A549 (cell line): ENCODE data around the gene RIF1.

Experiments used
- BHLHE40 ChIP-seq: IDR thresholded peaks from 2 replicates; pipeline ENCODE4 v1.6.1; 2012; ENCODE audit warnings: low read depth, low read length, inconsistent platforms
- CHD2 ChIP-seq: fragments of 150-350 bp; IDR thresholded peaks from 2 replicates; pipeline ENCODE4 v1.6.1; 2014; ENCODE audit warnings: low read length; ENCODE audit not compliant: partially characterized antibody
- CHD4 ChIP-seq: fragments of 200-600 bp; sonication (generic); IDR thresholded peaks from 2 replicates; pipeline ENCODE4 v1.6.1; 2016; ENCODE audit warnings: antibody characterized with exemption, mild to moderate bottlenecking, borderline replicate concordance
- ESRRA ChIP-seq: fragments of 150-350 bp; IDR thresholded peaks from 2 replicates; pipeline ENCODE4 v1.6.1; 2014; ENCODE audit warnings: mild to moderate bottlenecking, low read length, borderline replicate concordance
- NPAS2 ChIP-seq: fragments of 250-450 bp; sonication (Bioruptor Pico); IDR thresholded peaks from 2 replicates; pipeline ENCODE4 v1.8.0; 2022; ENCODE audit warnings: mild to moderate bottlenecking, moderate library complexity, borderline replicate concordance
- POLR2A ChIP-seq: IDR thresholded peaks from 2 replicates; pipeline ENCODE4 v1.6.1; 2012; ENCODE audit warnings: mild to moderate bottlenecking, low read length
- TF ChIP-seq, protein P1 (sequence below): fragments of >200 bp; sonication (Bioruptor Twin); formaldehyde crosslinking; IDR thresholded peaks from 3 replicates; pipeline ENCODE4 v1.5.1; 2016

DNA sequence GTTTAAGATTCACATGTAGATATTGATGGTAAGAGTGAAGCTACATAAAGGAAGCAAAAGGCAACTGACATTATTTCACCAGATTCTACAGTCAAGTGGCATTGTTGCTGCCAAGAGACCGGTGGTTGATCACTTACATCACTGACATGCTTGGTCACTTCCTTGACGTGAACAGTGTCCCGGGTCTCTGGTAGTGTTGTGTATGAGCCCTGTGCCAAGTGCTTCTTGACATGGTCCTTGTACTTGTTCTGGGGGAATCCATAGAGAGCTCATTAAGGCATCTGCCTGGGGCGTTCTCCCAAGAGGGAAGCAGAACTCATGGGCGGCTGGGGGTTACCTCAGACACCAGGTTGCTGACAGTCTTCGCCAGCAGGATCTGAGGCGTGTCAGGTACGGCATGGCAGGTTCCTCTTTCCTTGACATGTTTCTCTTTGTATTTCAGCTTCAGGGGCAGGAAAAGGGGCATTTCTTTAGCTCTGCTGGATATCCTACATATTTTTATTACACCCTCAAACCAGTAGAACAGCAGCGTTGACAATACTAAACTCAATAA, 116.2 kb downstream of the RIF1 start:
- TF ChIP-seq NPAS2 (CRISPR knock-in tag) = no peak
- TF ChIP-seq, protein P1, sequence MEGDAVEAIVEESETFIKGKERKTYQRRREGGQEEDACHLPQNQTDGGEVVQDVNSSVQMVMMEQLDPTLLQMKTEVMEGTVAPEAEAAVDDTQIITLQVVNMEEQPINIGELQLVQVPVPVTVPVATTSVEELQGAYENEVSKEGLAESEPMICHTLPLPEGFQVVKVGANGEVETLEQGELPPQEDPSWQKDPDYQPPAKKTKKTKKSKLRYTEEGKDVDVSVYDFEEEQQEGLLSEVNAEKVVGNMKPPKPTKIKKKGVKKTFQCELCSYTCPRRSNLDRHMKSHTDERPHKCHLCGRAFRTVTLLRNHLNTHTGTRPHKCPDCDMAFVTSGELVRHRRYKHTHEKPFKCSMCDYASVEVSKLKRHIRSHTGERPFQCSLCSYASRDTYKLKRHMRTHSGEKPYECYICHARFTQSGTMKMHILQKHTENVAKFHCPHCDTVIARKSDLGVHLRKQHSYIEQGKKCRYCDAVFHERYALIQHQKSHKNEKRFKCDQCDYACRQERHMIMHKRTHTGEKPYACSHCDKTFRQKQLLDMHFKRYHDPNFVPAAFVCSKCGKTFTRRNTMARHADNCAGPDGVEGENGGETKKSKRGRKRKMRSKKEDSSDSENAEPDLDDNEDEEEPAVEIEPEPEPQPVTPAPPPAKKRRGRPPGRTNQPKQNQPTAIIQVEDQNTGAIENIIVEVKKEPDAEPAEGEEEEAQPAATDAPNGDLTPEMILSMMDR = no peak
- TF ChIP-seq CHD2 = no peak
- TF ChIP-seq CHD4 = no peak
- TF ChIP-seq BHLHE40 = no peak
- TF ChIP-seq POLR2A = no peak
- TF ChIP-seq ESRRA = no peak
